GM19372 (cell line): ENCODE data around the gene KRT17.
"Not testable (repeated sequence)": the region's sequence is repeated elsewhere in the genome, so short reads cannot be mapped to it uniquely, and the experiment has no call there.

Experiments
- ATAC-seq: cut with Tn5 transposase; IDR thresholded peaks from one replicate; pipeline ENCODE4 v1.9.1; 2021; ENCODE audit warnings: mild to moderate bottlenecking, low read depth, moderate library complexity; ENCODE audit not compliant: unreplicated experiment

Gene KRT17

GRCh38 chr17:41606930-41607329 is 17.4 kb downstream of the KRT17 start:
- not testable (repeated sequence) for ATAC-seq

DNA sequence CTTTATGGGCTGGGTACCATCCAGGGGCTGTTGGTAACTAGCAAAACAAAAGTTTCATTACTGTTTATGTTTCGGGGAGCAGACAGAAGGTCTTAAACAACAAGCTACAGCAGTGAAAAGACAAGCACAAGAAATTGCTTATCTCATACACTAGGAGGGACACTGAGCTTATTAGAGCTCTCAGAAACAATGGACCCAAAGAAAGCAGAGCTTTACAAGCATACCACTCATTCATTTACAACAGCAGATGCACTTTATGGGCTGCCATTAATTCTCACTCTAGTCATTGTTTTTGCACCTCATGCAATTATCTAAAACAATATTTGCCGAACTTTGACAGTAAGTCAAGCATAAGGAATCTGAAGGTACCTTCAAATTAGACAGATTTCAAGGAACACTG is 21.9 kb downstream of the KRT17 start:
- no peak for ATAC-seq

DNA sequence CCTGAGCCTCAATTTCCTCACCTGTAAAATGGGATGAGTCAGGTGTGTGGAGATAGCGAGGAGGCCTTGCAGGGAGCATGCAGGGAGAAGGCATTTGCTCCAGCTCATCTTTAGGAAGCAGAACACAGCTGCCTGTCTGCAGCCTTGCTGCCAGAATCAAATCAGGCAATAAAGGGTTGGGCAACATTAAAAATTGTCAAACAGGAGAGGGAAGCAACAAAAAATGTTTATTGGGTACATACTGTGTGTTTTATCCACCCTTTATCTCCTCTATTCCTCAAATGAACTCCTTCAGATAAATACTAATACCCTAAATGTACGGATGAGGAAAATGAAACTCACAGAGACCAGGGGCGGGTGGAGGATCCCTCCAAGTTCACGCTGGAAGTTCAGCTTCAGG is 24.1 kb downstream of the KRT17 start:
- ATAC-seq = no peak

GRCh38 chr17:41599680-41600079 is 24.7 kb downstream of the KRT17 start:
- no peak for ATAC-seq

DNA sequence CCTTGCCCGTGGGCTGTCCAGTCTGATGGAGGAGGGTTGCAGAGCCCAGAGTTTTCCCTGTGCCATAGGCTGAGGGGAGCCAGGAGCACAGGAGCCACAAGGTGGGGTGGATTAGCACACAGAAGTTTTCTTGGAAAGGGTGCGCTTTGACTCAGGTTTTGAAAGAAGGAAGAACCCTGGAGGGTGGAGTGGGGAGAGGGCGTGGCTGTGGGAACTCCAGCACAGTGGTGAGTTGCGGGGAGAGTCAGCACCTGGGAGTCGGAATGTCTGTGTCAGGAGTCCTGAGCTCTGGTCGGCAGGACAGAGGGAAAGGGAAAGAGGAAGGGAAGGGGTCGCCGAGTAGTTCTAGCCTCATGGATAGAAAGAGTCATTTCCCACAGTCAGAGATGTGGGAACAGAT is 28.8 kb downstream of the KRT17 start:
- no peak for ATAC-seq

GRCh38 chr17:41594363-41594915 is 29.9 kb downstream of the KRT17 start:
- ATAC-seq = no peak

GRCh38 chr17:41593306-41593981 is 30.9 kb downstream of the KRT17 start:
- ATAC-seq = no peak

DNA sequence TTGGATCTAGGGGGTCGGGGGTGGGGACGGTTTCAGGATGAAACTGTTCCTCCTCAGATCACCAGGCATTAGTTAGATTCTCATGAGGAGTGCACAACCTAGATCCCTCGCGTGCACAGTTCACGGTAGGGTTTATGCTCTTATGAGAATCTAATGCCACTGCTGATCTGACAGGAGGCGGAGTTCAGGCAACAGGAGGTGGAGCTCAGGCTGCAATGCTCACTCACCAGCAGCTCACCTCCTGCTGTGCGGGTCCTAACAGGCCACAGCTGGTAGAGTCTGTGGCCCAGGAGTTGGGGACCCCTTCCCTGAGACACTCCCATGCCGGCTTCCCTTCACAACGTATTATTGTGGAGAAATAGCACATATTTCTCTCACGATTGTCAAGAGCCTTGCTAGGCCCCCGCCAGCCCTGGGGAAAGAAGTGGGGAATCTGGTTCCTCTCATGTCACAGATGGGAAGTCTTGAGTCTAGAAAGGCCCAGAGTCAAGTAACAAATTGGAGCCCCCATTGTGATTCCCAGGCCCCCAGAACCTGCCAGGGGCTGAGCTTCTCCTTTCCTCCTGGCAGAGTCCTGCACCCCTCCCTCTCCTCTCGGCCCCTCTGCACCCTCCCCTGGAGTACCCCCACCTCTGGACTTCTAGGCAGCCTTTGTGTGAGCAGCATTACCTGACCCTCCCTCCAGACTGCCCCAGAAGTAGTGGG is 31.6 kb downstream of the KRT17 start:
- ATAC-seq = no peak

DNA sequence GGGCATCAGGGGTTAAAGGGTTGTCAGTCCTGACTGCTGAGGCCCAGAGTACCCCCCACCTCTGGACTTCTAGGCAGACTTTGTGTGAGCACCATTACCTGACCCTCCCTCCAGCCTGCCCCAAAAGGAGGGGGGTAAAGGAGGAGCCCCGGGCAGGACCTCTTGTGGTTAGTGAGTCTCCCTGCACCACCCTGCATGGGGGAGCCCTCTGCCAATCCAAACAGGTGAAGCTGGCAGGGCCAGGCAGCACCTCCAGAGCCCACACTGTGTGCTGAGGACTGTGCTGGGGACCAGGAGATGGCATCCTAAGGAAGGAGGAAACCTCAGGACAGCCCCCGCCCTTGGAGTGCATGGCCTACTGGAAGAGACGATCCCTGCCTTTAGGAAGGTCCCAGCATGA is 35.1 kb downstream of the KRT17 start:
- no peak for ATAC-seq

DNA sequence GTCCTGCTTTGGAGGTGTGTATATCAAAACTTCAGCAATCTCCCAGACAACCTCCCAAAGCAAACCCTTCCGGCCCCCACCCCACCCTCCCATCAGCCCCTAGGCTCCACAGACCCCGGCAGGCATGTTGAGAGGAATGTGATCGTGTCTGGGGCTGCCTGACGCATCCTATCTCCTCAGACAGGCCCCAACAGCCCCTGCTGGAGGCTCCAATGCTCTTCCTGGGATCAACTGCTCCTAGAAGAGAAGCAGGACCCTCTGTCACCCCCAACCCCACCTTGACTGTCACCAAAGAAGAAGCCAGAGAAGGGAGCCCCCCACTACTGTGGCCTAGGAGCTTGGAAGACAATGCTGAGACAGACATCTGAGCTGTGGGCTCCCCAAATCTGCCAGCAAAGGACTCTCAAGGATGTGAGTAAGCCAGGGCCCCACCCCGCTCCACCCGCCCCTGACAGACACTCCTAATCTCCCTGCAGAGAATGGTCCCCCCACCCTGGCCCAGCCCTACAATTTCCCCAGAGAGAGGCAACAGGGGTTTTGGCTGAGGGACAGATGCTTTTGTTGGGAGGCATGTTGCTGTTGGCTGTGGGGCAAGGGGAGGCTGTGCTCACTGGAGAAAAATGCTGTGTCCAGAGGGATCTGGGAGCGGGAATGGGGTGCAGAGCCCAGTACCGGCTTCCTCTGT is 36.1 kb downstream of the KRT17 start:
- no peak for ATAC-seq

- no peak for ATAC-seq
These were observed 37.4 kb downstream of the KRT17 start, which contains the start of gene KRT14 for GRCh38 chr17:41586863-41587495. TSS of gene KRT14 (minus strand) at chr17:41586895. CDS start at chr17:41586834, 61 bp downstream.

DNA sequence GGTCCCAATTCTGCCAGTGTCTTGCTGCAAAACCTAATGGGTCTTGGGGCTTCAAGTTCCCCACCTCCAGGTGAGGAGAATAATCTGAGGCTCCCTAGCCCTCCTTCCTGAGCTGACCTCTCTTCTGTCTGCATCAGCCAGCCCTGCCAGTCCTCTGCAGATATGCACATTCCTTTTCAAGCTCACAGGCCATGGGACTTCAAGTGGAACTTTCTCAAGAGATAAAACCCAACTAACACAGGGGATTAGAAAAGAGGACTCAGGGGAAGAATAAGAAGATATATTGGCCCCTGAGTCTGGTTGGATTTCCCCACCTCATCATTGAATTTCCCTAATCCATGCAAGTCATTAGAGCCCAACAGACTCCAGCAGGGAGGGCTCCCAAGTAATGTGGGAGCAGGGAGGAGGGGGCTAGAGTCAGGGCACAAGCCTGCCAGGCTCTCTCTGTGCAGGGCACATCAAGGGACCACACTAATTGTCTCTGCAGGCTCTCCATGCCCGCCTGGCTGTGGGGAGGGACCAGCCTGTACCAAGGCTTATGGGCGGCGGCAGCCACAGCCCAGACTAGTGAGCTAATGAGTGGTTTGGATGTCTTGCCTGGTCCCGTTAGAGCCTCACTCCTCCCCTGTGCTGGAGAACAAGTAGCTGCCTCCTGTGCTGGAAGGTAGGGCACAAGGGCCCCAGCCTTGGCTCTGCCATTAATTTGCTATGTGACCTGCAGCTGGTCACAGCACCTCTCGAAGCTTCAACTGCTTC is 38.9 kb downstream of the KRT17 start:
- ATAC-seq = no peak

- ATAC-seq = not testable (repeated sequence)
These were observed 39.9 kb downstream of the KRT17 start for GRCh38 chr17:41584331-41584927.

GRCh38 chr17:41583137-41584127 is 40.9 kb downstream of the KRT17 start:
- no peak for ATAC-seq

- not testable (repeated sequence) for ATAC-seq
These were observed 42.1 kb downstream of the KRT17 start for GRCh38 chr17:41582061-41582968.

DNA sequence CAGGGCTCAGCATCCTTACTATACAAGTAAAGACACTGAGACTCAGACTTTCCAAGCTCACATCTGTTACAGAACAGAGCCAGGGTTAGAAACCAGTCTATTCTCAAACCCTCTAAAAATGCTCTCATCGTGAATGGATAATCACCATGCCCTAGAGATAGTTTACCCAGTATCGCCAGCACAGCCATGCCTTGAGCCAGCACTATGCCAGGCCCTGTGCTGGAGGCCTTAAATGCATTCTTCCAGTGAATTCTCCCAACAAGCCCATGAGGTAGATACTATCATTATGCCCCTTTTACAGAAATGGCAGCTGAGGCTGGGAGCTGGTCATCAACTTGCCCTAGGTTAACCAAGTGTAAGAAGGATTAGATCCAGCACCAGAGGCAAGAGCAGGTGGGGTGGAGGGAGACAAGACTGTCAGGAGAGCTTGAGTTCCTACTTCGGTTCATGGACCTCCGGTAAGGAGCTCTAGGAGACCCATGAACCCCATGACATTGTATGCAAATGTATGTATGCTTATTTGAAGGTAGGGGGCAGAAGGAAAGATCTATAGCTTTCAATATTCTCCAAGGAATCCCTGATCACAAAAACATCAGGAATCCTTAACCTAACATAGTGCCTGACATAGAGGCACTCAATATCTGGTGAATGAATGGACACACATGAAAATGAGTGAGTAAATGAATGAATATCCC is 42.9 kb downstream of the KRT17 start:
- ATAC-seq = no peak
